LNCAP (cell line): ENCODE measurements around the gene PPARD.

Experiments
- TF ChIP-seq, protein P1 (sequence below): fragments of 450-650 bp; IDR thresholded peaks from 2 replicates; pipeline ENCODE4 v1.5.1; 2017; ENCODE audit warnings: mild to moderate bottlenecking

Gene PPARD

DNA sequence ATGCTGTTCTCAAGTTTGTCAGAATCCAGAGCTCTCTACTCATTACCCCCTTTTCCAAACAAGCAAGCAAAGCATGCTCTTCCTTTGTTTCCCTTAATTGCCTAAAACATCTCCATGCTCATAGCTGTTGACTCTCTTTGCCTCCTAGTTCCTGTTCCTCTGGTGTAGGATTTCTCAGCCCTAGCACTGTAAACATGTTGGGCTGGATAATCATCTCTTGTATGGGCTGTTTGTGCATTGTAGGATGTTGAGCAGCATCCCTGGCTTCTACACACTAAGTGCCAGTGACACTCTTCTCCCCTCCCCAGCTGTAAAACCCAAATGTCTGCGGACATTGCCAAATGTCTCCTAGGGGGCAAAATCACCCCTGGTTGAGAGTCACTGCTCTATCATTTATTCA, 14.0 kb downstream of the PPARD start:
- TF ChIP-seq, protein P1, sequence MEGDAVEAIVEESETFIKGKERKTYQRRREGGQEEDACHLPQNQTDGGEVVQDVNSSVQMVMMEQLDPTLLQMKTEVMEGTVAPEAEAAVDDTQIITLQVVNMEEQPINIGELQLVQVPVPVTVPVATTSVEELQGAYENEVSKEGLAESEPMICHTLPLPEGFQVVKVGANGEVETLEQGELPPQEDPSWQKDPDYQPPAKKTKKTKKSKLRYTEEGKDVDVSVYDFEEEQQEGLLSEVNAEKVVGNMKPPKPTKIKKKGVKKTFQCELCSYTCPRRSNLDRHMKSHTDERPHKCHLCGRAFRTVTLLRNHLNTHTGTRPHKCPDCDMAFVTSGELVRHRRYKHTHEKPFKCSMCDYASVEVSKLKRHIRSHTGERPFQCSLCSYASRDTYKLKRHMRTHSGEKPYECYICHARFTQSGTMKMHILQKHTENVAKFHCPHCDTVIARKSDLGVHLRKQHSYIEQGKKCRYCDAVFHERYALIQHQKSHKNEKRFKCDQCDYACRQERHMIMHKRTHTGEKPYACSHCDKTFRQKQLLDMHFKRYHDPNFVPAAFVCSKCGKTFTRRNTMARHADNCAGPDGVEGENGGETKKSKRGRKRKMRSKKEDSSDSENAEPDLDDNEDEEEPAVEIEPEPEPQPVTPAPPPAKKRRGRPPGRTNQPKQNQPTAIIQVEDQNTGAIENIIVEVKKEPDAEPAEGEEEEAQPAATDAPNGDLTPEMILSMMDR: no peak

DNA sequence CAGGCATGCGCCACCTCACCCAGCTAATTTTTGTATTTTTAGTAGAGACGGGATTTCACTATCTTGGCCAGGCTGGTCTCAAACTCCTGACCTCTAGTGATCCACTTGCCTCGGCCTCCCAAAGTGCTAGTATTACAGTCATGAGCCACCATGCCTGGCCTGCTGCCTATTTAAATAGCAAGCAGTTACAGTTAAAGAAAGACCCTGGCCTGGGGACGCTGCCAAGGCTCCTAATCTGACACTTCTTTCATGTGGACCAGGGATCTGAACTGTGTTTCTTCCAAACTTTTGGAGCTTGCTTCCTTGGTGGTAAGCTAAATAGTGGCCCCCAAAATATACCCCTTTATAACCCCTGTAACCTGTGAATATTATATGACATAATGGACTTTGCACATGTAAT, 15.3 kb downstream of the PPARD start:
- TF ChIP-seq, protein P1: no peak

DNA sequence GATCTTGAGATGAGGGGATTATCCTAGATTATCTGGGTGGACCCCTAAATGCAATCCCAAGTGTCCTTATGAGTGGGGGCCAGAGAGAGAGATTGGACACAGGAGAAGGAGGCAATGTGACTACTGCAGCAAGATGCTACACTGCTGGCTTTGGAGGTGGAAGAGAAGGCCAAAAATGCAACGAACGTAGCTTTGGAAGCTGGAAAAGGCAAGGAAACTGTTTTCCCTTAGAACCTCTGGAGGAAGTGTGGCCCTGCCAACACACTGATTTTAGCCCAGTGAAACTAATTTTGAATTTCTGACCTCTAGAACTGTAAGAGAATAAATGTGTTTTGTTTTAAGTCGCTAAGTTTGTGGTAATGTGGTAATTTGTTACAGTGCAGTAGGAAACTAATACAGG, 15.7 kb downstream of the PPARD start:
- TF ChIP-seq, protein P1: no peak

DNA sequence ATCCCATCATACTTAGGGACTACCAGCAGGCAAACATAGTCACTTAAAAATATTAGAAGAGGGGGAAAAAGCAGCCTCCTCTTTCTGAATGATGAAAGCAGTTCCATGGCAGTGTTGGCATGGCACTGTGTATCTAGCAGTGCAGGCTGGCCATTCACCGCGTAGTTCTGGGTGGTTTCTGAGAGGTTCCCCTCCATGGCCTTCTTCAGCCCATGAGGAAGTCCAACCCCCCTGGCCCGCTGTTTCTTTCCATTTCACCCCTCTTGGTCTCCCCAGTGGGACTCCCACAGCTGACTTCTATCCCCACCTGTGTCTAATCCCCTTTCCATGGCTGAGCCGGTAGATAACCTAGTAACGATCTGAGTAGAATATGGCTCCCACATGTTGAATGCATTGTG, 17.0 kb downstream of the PPARD start:
- TF ChIP-seq, protein P1: no peak

DNA sequence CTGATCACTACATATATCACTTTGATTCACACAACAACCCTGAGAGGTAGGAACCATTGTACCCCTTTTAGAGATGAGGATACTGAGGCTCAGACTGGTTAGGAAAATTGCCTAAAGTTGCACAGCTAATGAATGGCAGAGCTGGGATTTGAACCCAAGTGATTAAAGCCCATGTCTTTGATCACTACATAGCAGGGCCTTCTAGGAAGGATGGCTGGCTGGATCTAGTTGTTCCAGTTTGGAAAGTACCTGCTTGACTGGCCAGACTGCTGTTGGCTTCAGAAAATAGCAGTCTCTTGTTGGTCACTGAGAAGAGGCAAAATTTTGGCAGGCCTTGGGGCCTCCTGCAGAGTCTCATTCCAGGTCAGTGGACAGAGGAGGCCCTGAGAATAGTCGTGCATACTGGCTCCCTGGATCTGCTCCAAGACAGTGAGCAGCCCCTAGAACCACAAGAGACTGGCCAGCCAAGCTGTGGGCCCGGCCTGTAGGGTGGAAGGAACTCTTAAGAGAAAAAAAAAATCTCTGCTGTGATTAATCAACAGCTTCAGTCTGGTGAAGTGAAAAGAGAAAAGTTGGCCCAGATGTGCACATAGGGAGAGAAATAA, 17.5 kb downstream of the PPARD start:
- TF ChIP-seq, protein P1: no peak

DNA sequence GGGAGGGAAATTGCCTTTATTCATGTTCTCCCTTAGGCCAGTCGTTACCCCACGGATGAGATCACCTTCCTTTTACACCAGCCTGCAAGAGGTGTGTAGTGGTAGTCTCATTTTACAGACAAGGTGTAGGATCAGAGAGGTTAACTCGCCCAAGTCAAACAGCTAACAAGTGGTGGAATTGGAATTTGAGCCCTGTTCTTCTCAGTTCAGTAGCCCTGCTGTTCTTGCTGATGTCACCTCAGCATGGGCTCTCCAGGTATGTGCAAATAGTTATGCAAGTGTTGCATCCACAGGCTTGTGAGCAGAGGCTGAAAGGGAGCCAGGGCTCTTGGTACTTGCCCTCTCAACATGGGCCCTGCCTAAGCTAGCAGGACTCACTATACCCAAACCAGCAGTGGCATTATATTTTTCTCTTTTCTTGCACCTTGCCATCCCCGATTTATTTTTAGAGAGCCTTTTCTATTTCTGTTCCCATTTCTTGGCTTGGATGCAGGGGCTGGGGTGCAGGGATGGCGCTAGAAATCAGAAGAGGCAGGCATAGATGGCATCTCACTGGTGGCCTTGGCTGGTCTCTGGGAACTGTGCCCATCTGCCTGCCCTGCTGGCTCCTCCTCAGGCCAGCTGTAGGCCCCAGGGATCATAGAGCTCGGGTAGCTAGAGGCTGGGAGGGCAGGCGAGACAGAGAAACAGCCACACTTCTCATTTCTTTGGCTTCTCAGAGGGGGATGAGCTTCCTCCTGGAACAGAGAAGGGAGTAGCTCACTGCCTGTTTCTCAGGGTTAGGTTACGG, 18.2 kb downstream of the PPARD start:
- TF ChIP-seq, protein P1: no peak

DNA sequence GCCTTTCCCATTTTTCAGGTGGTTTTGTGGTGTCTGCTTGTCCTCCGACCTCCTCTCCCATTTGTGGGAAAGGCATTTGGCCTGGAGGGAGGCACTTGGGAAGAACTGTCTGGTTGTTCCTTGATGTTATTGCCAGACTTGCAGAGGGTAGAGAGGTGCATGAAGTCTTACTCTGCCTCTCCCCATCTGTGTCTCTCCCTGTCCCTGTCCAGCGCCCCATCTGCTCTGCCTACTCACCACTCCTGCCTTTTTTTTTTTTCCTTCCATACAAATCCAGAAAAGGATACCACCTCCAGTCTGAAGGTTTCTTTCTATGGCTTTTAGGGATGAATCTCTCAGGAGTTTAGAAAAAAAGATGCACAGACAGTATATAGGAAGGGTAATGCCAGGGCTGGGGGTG, 19.8 kb downstream of the PPARD start:
- TF ChIP-seq, protein P1: no peak
